ENCODE data around the gene PHLDB2. TPM values are rescaled to one million over a fixed set of nuclear protein-coding genes. Genes with fewer than 3 reads are reported as not detected.
A peak's percentile ranks its signal among the peaks of the same experiment; 100 is the strongest.
"Not testable (repeated sequence)": the region's sequence is repeated elsewhere in the genome, so short reads cannot be mapped to it uniquely, and the experiment has no call there.

The PHLDB2 gene
- 142 TPM for total RNA-seq
- long read RNA-seq, full-length matches to known transcripts = 2 of 122 reads
- long read RNA-seq, partial matches to known transcripts = 84 of 122 reads
- long read RNA-seq, other reads (novel, unspliced or antisense) = 36 of 122 reads

DNA sequence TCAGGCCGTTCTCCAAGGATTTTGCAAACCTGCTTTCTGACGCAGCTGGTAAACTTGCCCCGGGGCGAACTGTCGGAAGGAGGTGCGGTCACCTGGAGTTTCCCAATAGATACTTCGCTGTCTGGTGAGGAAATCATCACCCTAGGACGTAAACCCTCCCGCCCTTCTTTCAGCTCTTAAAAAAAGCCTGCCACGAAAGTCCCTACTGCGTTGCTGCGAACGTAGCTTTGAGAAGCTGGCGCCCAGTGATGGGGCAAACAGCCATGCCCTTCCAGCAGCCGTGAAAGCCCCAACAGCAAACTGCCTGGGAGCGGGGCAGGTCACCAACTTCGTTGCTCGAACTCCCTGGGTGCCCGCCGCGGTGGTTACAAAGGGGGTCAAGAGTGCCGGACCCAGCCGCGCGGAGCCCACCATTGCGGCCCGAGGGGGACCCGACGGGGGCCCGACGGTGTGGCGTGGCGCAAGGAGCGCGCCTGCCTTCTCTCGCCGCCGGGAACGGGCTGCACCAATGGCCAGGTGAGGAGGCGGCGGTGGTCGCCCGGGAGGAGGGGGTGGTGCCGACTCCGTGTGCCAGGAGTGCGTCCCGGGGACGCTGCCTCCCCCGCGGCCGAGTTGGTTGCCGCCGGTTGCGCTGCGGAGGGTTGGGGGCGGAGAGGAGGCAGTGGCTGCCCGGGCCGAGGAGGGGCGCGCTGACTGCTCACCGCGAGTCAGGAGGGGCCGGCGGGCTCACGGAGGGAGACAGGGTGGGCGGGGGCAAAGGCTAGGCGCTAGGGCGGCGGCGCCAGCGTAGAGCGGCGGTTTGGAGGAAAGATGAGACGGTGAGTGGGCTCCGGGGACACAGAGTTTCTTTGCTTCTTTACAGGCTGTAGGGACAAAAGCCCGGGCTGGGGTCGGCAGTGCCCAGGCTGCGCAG lies at the start of gene PHLDB2:
PHLDB2 (plus strand) TSS at position 205 of the 913 bp plus-strand sequence. CDS start 24,813 bp downstream, outside the sequence.
- peak; percentile 91 for DNase-seq (ENCODE audit: low spot score)

DNA sequence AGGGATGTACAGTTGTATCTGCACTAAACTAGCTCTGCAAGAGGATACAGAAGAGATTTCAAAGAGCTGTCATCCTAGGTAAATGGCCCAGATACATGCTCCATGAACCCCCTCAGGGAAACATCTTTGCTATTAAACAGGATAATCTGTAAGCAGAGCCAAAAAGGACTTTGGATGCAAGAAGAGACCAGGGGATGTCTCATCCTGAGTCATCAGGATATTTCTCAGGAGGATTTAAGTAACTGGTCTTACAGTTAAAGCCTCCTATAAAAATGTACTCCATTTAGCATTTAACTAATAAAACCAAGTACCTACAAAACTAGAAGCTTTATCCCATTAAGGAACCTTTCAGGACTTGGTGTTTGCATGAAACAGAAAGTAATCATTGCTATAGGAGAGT lies 48.2 kb upstream of the PHLDB2 start:
- DNase-seq (ENCODE audit: low spot score) = no peak

GRCh38 chr3:111811811-111812210 lies 47.3 kb upstream of the PHLDB2 start:
- no peak for DNase-seq (ENCODE audit: low spot score)

DNA sequence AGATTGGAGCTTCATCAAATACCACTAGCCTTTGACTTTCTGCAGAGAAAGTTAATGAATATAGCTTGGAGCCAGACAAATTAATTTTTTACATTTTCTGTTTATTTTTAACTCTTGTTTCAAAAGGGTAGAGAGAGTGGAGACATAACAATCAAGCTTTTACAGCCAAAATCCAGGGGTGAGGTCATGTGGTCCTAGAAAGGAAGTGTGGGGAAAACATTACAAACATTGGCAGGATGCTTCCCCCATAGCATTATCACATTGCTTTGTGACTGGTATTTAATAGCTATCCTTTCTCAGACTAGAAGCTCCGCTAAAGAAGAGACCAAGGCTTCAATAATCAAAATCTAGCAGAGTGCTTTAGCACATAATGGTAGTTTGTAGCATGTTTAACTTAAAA lies 46.4 kb upstream of the PHLDB2 start:
- no peak for DNase-seq (ENCODE audit: low spot score)

GRCh38 chr3:111813441-111813840 lies 45.6 kb upstream of the PHLDB2 start:
- DNase-seq (ENCODE audit: low spot score) = no peak

GRCh38 chr3:111813979-111814378 lies 45.1 kb upstream of the PHLDB2 start:
- DNase-seq (ENCODE audit: low spot score) = no peak

- DNase-seq (ENCODE audit: low spot score) = not testable (repeated sequence)
These were observed 42.3 kb upstream of the PHLDB2 start for GRCh38 chr3:111816771-111817170.

- DNase-seq (ENCODE audit: low spot score) = no peak
These were observed 39.1 kb upstream of the PHLDB2 start for GRCh38 chr3:111819927-111820326.

- DNase-seq (ENCODE audit: low spot score) = no peak
These were observed 38.4 kb upstream of the PHLDB2 start for GRCh38 chr3:111820651-111821050.

GRCh38 chr3:111821891-111822290 lies 37.2 kb upstream of the PHLDB2 start:
- no peak for DNase-seq (ENCODE audit: low spot score)

DNA sequence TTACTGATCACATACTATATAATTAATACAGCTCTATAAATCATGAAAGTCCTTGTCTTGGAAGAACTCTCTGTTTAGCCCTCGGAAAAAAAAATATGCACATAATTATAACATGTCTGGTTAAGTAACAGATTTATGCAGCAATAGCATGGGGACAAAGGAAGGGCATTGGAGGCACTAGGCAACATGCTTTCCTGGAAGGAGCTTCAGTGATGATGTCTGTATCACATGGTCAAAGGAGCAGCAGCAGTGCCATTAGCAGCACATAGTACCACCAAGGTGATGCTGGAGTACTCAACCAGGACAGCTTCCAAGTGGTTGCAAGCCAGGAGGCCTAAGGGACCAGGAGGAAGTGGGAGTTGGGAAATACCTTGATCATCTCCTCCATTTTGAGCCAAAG lies 36.3 kb upstream of the PHLDB2 start:
- DNase-seq (ENCODE audit: low spot score) = no peak

GRCh38 chr3:111823341-111823855 lies 35.7 kb upstream of the PHLDB2 start:
- no peak for DNase-seq (ENCODE audit: low spot score)

DNA sequence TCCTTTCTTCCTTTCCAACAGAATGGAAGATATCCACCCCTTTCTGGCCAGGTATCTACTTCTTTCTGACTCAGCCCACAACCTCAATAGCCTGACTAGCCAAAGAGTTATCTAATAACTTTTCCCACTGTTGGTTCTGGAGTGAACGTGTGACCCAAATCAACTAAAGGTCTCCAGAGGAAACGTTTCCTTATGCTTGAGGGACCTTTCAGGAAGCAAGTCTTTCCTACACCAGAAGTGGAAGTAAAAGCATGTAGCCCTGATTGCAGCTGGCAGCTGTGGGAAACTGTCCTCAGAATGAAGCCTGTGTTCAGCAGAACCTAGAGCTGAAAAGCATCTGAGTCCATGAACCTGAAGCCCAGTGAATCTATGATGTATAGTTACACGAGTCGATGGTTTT lies 34.7 kb upstream of the PHLDB2 start:
- no peak for DNase-seq (ENCODE audit: low spot score)

GRCh38 chr3:111827871-111828270 lies 31.2 kb upstream of the PHLDB2 start:
- DNase-seq (ENCODE audit: low spot score) = no peak

- DNase-seq (ENCODE audit: low spot score) = no peak
These were observed 30.5 kb upstream of the PHLDB2 start for GRCh38 chr3:111828530-111828929.

- no peak for DNase-seq (ENCODE audit: low spot score)
These were observed 30.0 kb upstream of the PHLDB2 start for GRCh38 chr3:111829023-111829422.

- no peak for DNase-seq (ENCODE audit: low spot score)
These were observed 27.2 kb upstream of the PHLDB2 start for GRCh38 chr3:111831840-111832239.

GRCh38 chr3:111837112-111837511 lies 22.0 kb upstream of the PHLDB2 start:
- DNase-seq (ENCODE audit: low spot score) = no peak

GRCh38 chr3:111838133-111838532 lies 20.9 kb upstream of the PHLDB2 start:
- no peak for DNase-seq (ENCODE audit: low spot score)

GRCh38 chr3:111846039-111846438 lies 13.0 kb upstream of the PHLDB2 start:
- no peak for DNase-seq (ENCODE audit: low spot score)

DNA sequence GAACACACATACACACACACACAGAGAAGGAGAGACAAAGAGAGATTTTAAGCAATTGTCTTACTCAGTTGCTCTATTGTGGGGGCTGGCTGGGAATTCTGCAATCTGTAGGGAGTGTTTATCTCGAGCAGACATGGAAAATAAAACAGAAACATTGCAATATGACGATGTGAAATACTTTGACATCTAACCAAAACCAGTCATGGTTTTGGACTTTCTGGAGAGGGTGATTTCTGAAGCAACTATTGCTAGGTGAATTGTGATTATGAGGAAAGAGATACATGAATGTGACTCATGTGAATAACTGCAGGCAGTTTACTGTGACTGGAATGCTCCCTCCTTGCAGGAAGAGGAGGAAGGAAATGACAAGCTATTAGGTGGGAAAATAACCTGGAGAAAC lies 12.3 kb upstream of the PHLDB2 start:
- no peak for DNase-seq (ENCODE audit: low spot score)

DNA sequence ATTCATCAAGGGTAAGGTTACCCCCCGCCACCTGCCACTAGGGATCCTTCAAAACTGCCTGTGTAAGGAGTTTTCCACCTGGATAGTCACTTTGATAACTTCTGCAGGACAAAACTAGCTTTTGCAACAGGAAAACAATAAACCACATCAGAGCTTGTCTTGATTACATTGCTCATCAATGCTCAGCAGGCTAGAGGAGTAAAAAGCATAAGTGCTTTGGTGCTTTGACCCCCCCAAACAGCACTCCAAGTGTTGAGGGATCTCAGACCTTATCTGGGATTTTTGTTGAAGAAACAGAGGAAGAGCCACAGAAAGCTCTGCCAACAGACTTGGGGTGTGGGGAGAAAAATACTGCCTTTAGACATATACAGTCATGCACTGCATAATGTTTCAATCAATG lies 10.8 kb upstream of the PHLDB2 start:
- no peak for DNase-seq (ENCODE audit: low spot score)

DNA sequence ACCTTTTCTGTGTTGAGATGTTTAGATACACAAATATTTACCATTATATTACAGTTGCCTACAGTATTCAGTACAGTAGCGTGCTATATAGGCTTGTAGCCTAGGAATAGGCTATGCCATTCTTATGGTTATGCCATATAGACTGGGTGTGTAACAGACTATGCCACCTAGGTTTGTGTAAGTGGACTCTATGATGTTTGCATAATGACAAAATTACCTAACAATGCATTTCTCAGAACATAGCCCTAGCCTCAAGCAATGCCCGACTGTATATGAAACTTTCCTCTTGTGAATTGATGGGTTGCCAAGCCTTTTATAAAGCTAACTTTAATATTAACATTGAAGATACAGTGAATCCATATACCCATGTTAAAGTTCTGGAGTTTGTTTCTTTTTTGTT lies 10.3 kb upstream of the PHLDB2 start:
- no peak for DNase-seq (ENCODE audit: low spot score)
